Measurements from ENCODE around the gene TMEM236.

Gene TMEM236

DNA sequence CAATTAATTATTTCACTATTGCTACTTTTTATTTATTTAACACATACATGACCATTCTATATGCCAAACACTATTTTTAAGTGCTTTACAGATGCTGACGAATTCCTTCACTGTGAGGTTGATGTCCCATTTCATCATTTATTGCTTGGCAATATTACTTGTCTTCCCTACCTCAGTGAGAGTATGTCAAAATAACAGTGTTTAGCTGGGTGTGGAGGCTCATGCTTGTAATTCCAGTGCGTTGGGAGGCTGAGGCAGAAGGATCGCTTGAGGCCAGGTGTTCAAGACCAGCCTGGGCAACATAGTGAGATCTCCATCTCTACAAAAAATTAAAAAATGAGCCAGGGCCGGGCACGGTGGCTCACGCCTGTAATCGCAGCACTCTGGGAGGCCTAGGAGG is 37.4 kb downstream of the TMEM236 start:
- FAIRE-seq, result no peak

DNA sequence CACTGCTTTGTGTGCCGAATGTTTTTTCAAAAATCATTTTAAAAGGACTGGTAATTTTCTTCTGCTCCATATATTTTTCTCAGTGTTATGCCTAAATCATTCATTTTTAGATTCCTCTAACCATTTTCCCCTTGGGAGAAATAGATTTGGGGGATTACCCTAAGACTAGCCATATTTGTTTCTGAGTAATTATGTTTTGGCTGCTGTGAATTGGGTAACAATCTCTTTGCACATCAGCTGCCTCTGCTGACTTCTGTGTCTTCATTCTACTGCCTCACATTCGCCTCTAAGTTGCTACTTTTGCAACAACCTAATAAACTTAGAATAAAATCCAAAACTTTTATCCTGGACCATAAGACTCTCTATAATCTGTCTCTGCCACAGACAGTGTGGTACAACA is 38.6 kb downstream of the TMEM236 start:
- FAIRE-seq, result no peak

DNA sequence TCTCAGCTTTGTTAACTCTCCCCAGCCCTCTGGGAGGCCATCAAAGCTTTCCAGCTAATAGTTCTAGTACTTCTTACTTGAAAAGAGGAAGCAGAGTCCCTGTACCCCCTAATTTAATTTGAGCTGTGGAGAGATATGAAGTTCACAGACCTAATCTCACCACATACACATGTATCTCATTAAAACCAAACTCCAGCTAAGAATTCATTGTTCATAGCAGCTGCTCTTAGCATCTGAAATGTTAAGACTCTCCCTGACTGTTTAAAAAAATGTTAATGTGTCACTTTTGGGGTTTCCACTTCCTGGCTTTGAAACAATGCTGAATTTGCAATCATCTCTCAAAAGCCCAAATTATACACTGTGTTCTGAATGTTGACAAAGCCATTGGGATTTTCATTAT is 41.0 kb downstream of the TMEM236 start:
- FAIRE-seq, result no peak

DNA sequence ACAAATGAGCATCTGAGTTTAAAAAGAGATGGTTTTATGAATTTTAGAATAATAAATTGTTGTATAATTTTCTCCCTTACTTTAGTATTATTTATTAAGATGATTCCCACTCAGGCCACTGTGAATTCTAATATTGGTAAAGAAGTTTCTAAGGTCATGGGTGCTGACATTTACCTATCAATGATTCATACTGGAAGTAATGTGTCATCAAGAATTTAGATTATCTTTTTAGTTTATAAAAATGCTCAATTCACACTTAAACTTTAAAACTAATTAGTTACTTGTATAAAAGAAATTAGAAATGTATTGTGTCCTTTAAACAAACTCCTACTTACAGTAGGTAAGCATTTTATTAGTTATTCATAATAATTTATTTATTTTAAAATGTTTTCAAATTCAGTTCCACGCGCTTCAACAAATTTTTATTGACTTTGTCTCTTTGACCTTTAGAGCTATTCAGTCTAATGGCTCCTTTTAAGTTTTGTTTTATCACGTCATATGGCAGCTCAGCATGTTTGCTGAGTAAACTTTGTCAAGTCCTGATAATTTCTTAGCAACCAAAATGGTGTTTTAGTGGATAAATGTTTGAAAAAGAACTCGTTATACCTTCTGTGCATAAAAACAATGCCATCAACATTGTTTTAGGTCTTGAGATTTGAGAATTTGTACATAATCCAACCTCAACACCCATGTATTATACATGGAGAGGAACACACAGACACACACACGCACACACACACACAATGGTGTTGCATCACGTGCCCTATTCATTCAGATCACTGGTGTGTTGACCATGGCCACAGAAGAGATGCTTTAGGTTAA is 42.0 kb downstream of the TMEM236 start:
- no peak for FAIRE-seq

DNA sequence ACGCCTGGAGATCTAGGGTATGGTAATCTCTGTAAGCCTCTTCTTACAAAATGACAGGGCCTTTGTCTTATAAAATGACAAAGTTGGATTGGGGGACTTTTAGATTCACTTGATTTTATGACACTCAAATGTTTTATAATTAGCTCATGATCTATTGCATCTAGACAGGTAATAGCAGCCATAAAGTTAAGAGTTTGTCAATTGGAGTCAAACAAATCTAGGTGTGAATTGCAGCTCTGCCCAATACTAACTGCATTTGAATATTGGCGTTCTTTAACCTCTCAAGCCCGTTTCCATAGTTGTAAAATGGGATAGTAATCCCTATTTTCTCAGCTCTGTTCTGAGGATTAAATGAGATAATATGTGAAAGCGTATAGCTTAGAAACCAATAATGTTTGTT is 43.1 kb downstream of the TMEM236 start:
- FAIRE-seq, result no peak

DNA sequence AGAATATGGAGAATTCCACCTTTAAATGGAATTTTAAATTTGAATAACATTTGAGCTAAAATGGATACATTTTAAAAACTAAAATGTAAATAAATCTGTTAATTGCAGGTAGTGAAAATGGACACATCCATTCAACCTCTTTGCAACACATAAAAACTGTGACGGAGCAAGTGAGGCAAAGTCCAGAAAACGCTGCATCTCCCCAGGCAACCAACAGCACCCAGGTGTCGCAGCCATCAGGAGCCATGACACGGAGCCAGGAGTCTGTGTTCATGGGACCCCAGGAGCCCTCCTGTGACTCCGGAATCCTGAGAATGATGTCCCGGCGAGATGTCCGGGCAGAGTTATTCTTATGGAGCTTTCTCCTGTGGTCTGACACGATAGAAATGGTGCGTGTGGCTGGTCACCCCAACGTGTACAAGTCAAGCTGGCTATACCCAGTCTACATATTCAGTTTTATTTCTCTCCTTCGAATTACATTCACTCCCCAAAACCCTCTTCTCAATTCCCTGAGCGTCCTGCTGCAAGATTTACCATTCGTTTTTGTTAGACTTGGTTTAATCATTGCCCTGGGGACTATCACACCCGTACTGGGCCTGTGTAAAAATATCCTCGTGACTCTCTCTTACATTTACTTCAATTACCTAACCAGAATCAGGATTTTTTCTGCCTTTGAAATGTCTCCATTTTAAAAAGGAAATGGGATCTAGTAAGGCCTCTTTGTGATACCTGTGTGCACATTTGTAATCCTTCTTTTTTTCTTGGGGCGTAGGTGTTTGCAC is 44.0 kb downstream of the TMEM236 start:
- FAIRE-seq, result no peak

DNA sequence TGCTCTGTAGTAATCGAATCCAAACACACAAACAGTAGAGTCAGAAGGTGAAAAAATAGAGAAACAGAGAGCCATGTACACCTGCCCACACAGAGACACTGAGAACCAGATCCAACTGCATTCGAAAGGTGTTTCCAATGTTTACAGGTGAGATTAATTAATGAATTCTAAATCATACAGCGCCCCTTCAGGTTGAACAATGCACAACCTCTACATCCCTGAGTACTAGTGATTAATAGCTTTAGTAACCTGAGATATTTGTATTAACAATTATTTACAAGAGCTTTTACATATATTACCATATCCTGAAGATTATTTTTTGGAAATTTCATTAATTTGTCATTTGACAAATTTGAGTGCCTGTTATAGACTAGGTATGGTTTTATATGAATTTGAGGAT is 49.5 kb downstream of the TMEM236 start:
- FAIRE-seq, result no peak

DNA sequence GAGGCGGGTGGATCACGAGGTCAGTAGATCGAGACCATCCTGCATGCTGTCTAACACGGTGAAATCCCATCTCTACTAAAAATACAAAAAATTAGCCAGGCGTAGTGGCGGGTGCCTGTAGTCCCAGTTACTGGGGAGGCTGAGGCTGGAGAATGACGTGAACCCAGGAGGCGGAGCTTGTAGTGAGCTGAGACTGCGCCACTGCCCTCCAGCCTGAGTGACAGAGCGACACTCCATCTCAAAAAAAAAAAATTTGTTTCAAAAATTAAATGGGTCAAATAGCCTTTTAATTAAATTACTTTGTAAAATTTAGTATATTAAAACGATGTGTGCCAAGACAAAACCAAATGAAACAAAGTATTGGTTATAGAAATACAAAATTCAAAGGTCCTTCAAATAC is 50.3 kb downstream of the TMEM236 start:
- FAIRE-seq, result no peak

DNA sequence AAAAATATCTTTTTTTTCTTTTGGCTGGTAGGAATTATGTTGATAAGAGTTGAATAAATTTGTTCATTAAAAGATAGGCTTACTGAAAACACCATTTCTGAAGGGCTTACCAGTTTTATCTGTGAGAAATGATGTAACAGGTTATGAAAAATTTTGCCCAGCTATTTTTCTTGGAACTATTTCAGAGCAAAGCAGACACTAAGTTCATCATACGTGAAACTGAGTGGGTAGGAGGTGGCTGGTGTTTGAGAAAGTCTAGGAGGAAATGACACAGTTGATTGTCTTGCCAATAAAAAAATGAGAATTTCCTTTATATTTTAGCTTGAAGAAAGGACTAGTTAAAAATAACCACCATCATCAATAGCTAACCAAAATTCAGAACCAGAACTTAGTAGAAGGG is 51.0 kb downstream of the TMEM236 start:
- FAIRE-seq, result no peak

DNA sequence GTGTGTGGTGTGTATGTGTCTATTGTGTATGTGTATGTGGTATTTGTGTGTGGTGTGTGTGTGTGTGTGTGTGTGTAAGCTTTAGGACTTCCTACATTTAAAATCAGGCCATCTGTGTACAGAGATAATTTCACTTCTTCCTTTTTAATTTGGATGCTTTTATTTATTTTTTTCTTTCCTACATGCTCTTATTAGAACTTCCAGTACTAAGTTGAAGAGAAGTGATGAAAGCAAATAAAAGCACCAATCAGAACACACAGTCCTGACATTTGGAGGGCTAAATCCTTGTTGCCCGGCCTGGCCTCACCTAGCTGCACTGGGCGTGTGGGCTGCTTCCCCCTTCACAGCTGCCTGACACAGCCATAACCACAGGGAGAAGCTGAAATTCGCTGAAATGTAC is 53.3 kb downstream of the TMEM236 start:
- no peak for FAIRE-seq

DNA sequence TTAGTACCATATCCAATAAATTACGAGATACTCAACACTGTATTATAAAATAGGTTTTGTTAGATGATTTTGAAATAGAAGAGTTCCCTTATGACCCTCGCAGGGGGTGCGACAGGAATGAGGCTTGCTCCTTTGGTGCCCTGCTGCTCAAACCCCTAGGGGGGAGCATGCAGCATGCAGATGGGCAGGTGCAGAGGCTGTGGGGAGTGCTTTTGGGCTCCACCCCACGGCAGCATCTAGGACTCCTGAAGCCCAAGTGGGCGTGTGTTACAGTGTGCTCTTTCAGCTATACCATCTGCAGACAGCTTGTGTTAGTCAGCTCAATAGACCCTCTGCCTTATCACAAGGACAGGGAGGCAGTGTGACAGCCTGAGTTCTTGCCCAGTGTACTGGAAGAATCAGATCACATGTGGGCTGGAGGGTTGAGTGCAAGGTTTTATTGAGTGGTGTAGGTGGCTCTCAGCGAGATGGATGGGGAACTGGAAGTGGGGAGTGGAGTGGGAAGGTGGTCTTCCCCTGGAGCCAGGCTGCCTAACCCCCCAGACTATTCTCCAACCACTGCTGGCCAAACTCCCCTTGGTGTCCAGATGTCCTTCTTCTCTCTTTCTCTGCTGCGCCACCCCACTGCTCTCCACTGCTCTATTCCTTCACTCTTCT is 54.0 kb downstream of the TMEM236 start:
- FAIRE-seq, result no peak

DNA sequence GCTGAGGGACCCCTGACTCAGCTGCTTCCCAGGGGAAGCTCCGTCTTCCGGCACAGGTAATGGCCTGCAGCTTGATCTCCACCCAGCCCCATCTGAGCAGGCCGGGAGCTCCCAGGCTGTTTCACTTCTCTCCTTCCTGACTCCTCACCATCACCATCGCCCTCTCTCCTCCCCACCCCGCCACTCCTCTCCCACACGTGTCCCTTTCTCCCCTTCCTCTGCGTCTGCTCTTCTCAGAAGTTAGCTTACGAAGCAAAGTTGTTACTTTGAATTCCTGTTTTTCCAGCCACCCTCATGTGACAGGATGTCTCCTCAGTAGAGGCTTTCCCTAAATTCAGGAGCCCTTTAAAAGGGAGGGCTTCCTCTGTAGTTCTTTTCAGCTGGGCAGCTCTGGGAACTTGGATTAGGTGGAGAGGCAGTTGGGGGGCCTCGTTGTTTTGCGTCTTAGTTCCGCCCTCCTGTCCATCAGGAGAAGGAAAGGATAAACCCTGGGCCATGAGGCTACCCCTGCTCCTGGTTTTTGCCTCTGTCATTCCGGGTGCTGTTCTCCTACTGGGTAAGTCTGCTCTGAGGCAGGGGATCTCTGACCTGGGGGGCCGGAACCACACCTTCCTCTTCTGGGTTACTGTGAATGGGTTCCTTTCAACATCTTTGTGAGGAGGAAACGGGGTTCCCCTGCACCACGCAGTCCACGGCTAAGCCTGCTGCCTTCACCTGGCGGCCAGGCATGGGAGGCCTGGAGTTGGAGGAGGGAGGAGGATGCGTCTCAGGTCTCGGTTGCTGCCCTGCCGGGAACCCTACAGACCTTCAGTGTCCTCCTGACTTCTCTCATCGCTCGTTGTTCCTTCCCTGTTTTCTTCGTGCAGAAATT is 57.2 kb downstream of the TMEM236 start, which contains the start of gene MRC1:
Gene MRC1, plus strand, starts transcription at position 378 of the 871 bp plus-strand sequence. Its CDS starts 118 bp downstream, at position 496.
- no peak for FAIRE-seq

DNA sequence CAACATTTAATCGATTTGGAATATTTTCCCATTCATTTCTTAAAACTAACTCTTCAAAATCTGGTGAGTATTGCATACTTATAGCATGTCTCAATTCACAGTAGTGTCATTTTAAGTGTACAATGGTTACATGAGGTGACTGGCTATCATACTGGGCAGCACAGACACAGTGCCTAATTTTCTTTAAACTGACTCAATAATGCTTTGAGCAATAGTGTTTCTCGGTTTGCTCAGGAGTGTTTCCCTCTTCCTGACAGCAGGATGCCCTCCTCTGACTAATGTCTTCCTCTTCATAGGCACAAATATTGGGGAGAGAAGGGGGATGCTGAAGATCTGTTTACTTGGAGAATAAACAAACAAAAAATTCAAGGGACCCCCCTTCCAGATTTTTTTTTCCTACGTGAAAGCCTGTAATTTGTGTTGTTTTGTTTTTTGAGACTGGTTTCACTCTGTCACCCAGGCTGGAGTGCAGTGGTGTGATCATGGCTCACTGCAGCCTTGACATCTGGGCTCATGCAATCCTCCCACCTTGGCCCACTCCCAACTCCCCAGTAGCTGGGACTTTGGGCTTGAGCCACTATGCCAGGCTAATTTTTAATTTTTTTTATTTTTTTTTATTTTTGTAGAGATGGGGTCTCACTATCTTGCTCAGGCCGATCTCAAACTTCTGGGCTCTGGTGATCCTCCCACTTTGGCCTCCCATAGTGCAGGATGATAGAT is 59.3 kb downstream of the TMEM236 start:
- FAIRE-seq, result no peak

DNA sequence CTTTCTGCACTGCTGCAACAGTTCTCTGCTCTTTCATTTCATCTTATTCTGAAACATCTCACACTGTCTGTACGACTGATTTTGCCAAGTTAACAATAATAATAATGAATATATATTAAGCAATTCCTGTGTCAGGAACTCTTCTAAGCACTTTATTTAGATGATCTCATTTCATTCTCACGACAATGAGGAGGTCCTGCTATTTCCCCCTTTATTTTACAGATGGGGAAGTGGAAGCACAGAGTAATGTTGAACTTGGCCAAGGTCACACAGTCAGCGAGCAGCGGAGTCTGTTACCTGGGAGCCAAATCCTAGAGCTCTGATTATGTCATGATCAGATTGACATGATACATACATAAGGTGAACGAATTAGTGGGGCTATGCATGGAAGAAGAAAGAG is 63.0 kb downstream of the TMEM236 start:
- no peak for FAIRE-seq

DNA sequence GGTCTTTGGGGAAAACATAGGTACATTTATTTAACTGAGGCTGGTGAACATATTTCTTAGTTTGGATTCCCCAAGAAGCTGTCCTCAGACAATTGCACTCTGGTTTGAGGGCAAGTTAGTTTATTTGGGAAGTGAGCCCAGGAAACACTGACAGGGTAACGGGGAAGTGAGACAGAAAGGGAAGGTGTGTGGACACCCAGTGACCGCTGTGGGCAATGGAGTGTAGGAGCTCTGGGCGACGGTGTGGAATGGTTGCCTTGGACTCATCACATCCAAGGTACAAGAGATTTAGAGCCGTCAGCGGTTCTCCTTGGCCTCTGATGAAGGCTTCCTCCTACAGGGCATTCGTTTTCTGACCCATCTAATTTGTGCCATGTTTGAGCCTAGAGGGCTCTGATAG is 64.2 kb downstream of the TMEM236 start:
- FAIRE-seq, result no peak

DNA sequence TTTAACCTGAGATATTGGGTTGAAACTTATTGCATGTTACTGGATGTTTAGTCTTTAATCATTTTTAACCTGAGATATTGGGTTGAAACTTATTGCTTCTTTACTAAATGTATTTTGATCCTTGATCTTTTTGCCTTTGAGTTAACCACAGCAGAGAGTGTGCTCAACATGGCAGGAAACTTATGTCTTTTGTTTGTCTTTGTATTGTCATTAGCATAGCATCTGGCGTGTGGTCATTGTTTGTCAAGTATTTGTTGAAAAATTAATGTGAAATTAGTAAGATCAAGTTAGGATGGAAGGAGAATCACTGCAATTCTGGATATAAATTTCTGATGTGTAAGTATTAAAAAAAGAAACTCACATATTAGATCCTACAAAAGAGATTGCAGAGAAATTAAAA is 65.3 kb downstream of the TMEM236 start:
- no peak for FAIRE-seq

DNA sequence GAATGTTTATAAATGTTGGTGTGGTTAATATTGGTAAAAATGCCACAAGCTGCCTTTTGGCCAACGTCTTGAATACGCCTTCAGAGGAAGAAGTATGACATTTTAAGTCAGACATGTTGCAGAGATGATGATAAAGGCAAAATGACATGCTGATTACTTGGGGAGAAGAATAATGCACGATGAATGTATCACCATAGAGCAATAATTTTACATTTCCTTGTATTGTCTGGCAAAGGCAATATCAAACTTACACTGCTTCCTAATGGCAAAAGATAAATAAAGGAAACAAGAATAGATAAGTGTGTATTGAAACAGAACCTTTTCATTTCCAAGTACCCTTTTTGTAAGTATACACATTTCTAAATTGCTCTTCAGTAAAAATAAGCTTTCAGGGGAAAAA is 65.8 kb downstream of the TMEM236 start:
- no peak for FAIRE-seq

DNA sequence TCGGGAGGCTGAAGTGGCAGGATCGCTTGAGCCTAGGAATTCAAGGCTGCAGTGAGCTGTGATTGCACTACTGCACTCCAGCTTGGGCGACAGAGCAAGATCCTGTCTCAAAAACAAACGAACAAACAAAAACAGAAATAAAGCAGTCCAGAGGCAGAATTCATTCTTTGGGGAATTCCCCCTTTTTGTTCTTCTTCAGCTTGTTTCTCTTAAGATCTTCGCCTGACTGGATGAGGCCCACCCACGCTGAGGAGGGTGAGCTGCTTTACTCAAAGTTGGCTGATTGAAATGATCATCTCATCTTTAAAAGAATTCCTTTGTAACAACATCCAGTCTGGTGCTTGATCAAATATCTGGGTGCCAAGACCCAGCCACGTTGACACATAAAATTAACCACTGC is 67.8 kb downstream of the TMEM236 start:
- no peak for FAIRE-seq

DNA sequence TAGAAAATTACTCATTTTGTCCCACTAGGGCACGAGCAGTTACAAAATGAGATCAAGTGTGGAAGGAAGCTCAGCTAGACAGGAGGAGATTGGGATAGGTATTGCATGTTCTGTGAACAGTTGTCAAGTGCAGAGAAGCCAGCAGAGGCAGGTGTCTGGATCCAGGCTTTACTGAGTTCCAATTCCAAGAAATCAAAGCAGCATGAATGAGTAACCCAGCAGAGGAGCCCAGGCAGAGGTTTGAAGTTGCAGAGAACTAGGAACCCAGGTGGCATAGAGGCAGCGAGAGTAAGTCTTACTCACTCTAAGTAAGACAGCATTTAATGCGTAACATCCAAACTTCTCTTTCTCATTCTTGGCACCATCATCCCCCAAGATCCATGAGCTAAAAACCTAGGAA is 68.9 kb downstream of the TMEM236 start:
- FAIRE-seq, result no peak

DNA sequence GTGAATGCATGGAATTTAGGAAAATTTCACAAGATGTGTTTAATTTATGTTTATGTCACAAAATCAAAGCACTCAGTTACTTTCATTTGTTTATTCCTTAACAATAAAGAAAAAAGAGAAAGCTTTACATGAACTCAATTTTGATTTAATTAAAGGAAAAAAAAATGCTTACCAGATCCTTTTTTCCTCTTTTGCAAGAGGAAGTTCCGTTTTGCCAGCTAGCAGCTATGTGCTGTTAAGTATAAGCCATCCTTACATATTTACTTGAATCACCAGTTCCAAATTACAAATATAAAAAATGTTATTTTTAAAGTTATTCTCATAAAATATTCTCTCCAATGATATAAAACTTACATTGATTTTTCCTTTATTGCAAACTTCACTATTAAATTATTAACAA is 69.9 kb downstream of the TMEM236 start:
- no peak for FAIRE-seq

DNA sequence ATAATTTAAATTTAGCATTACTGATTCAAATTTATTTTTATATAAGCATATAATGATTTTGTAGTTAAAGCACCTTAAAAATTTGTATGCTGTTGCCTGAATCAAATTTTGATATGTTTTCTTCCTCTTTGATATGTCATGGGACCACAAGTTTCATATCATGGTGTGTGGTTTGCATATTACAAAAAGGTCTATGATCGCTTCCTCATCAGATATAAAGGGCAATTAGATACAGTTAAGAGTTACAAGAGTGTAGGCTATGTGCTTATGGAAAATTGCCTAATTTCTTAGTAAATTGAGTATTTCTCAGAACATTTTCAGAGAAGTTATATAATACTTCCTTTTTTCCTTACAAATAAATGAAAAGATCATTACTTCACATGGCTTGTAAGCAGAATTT is 79.3 kb downstream of the TMEM236 start:
- no peak for FAIRE-seq

DNA sequence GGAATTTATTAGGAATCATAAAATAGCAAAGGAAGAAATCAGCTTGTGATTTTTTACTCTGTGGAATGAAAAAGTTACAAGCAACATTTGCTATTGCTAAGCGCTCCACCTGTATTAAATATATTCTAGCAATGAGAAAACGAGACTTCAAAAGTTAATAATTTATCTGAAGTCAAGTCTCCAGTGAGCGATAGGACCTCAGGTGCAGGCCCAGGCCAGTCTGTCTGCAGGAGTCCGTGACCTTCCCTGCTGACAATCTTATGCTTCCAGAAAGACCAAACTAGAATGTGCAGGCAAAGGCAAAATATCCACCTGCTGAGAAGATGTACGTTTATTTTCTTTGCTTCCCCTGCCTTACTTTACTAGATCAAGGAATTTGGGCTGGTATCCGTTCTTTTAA is 79.9 kb downstream of the TMEM236 start:
- FAIRE-seq, result no peak

Data from TTC549 (cell line).